WI38 (cell line): ENCODE measurements around the gene LMO4.

Source experiments
- H3K4me3 ChIP-seq: 2 replicates; pipeline ENCODE4 v1.5.1; 2011; ENCODE audit warnings: low read depth, mild to moderate bottlenecking, control low read depth, low read length
- TF ChIP-seq, protein P1 (sequence below): IDR thresholded peaks from 2 replicates; pipeline ENCODE4 v1.5.1; 2012; ENCODE audit warnings: low read depth, mild to moderate bottlenecking, control low read depth, low read length

The LMO4 gene

GRCh38 chr1:87329051-87329525 lies 408 bp downstream of the LMO4 start:
- TF ChIP-seq, protein P1, sequence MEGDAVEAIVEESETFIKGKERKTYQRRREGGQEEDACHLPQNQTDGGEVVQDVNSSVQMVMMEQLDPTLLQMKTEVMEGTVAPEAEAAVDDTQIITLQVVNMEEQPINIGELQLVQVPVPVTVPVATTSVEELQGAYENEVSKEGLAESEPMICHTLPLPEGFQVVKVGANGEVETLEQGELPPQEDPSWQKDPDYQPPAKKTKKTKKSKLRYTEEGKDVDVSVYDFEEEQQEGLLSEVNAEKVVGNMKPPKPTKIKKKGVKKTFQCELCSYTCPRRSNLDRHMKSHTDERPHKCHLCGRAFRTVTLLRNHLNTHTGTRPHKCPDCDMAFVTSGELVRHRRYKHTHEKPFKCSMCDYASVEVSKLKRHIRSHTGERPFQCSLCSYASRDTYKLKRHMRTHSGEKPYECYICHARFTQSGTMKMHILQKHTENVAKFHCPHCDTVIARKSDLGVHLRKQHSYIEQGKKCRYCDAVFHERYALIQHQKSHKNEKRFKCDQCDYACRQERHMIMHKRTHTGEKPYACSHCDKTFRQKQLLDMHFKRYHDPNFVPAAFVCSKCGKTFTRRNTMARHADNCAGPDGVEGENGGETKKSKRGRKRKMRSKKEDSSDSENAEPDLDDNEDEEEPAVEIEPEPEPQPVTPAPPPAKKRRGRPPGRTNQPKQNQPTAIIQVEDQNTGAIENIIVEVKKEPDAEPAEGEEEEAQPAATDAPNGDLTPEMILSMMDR, result no peak
- H3K4me3 ChIP-seq, result peak overlapping the region; percentile 88

DNA sequence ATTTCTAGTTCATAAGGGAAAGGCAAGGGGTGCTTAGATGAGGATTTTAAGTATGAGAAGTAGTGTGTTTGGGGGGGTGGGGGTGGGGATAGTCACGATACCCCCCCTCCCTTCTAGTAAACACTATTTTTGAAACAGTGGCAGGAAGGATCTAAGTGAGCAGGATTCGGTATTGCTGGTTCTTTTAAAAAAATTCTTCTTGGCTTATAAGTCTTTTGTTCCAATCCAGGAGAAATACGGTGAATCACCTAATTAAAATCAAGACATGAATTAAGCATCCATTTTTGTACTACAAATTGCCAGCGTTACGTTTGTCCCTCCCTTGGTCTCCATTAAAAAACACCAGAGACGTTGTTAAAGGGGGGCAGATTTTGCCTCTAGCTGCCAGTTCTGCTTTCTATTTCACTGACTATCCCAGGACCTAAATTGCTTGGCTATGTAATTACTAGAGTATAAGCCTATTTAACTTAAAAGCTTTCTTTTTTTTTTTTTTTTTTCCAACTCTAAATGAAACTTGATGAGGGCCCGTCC lies 911 bp downstream of the LMO4 start:
- TF ChIP-seq, protein P1, result no peak
- peak overlapping the region; percentile 88 for H3K4me3 ChIP-seq

DNA sequence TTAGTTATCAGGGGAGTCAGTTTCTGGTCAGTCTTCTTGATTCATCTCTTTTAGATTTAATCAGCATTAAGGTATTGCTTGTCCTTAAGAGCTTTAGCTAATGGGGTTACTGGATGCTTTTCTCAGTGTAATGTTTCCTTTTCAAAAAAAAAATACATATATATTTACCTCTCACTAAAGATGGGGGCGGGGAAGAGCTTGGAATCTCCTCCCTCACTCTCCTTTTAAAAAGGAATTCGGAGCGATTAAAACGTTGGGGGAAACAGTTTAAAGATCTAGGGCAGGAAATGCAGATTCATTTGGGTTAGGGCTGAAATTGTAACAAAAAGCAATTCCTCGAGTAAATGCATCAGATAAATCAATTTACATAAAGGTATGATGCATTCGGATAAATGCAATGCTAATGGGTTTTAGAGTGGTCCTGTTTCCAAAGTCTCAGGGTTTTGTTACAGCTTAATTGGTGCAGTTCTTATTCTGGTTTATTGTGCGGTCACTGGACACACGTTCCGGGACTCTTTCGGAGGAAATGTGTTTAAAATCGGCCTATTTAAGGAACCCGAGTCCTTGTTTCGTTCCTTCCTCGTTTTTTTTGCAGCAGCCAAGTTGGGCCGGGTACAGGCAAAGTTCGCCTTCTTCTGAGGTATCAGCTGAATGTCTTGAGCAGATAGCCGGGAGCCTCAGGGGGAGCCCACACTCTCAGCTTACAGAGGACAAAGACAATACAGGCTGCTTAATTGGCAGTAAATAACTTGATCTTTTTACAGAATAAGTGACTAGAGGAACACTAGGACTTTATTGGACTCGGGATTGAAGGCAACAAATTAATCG lies 1.6 kb downstream of the LMO4 start:
- TF ChIP-seq, protein P1, result no peak
- H3K4me3 ChIP-seq, result peak overlapping the region; percentile 88

DNA sequence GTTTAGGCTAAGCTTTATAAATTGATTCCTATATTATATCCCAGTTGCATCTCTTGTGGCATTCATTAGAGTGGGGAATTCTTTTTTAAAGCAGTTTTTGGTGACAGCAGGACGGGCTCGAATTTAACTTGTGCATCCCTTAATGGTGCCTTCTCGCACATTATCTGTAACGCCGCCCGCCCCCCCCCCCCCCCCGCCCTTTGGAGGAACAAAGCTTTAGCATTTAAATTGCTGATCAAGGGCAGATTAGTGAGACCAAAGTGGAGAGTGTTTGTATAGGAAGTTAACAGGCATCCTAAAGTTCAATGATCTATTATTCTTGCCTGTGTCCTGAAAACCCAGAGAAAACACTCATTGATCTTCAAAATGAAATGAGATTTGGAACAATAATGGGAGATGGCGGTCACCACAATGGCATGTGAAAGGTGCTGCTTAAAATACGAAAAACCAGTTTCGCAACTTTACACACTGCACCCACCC lies 2.2 kb downstream of the LMO4 start:
- TF ChIP-seq, protein P1, result no peak
- peak overlapping the region; percentile 88 for H3K4me3 ChIP-seq

DNA sequence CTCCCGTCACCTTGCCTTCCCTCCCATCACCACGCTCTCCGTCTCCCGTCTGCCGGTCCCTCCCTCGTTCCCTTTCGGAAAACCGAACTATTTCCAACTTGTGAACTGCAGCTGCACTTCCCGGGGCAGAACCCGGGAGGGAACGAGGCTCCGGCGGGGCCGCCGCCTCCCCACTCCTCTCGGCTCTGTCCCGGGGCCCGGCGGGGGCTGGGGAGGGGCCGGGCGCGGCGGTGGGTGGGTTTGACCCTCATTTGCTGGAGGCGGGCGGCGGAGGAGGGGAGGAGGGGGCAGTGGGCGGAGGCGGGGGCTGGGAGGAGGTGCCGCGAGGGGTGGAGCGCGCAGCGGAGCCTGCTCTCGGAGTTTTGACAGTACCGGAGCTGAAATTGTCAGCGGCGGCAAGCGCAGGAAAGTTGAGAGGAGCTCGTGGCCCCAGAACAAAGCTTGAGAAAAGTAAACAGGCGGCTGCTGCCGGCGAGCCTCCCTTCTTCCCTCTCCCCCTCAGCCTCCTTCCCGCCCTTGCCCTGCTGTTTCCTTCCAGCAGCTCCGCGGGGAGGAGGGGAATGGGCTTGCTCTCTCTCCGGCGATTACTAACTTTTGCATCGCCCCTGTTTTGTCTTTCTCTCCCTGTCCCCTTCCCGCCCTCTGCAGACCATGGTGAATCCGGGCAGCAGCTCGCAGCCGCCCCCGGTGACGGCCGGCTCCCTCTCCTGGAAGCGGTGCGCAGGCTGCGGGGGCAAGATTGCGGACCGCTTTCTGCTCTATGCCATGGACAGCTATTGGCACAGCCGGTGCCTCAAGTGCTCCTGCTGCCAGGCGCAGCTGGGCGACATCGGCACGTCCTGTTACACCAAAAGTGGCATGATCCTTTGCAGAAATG lies 2.9 kb downstream of the LMO4 start:
- TF ChIP-seq, protein P1, result no peak
- H3K4me3 ChIP-seq, result peak overlapping the region; percentile 88

- peak overlapping the region; percentile 88 for H3K4me3 ChIP-seq
- TF ChIP-seq, protein P1, result no peak
These were observed 5.1 kb downstream of the LMO4 start for GRCh38 chr1:87333692-87334347.
